GM12874 (cell line): ENCODE measurements around the gene GGACT.

Experiments
- CTCF ChIP-seq: IDR thresholded peaks from 2 replicates; pipeline ENCODE4 v1.5.1; 2011; ENCODE audit warnings: low read depth, mild to moderate bottlenecking, control low read depth, low read length, moderate library complexity; ENCODE audit not compliant: insufficient read depth

The GGACT gene

GRCh38 chr13:100491164-100491842 lies 97.3 kb downstream of the GGACT start:
- no peak for TF ChIP-seq CTCF

GRCh38 chr13:100490692-100491091 lies 97.9 kb downstream of the GGACT start:
- TF ChIP-seq CTCF, result no peak

GRCh38 chr13:100485265-100485664 lies 103.3 kb downstream of the GGACT start:
- TF ChIP-seq CTCF, result no peak

GRCh38 chr13:100484702-100485101 lies 103.9 kb downstream of the GGACT start:
- TF ChIP-seq CTCF, result no peak

GRCh38 chr13:100483841-100484381 lies 104.7 kb downstream of the GGACT start:
- TF ChIP-seq CTCF, result no peak

- no peak for TF ChIP-seq CTCF
These were observed 105.5 kb downstream of the GGACT start for GRCh38 chr13:100483139-100483538.

GRCh38 chr13:100480676-100481075 lies 107.9 kb downstream of the GGACT start:
- no peak for TF ChIP-seq CTCF
